CD14-positive monocyte (primary cell): ENCODE data around the gene TPM1. TPM values are rescaled to one million over a fixed set of nuclear protein-coding genes. Genes with fewer than 3 reads are reported as not detected.

Experiments used
- DNase-seq, 3 donors: peaks; one replicate each; pipeline ENCODE4 v3.0.0-alpha.2; 2011 to 2022
- H2AFZ ChIP-seq: 2 replicates; pipeline ENCODE4 v1.6.0; 2012; ENCODE audit warnings: mild to moderate bottlenecking, low read depth, low read length, inconsistent platforms; ENCODE audit not compliant: insufficient read depth, poor library complexity, severe bottlenecking
- H3K27ac ChIP-seq, 2 donors: 1 replicate in 1 of 2; 2 replicates in 1 of 2; pipeline ENCODE4 v1.5.1; 2012 to 2013; ENCODE audit warnings: low read length in 2 of 2, control low read depth in 1 of 2, inconsistent platforms in 1 of 2, low read depth in 1 of 2, mild to moderate bottlenecking in 1 of 2
- H3K27me3 ChIP-seq, 2 donors: one replicate each; pipeline versions ENCODE4 v1.6.0 to v1.6.1; 2011 to 2013; ENCODE audit warnings: low read length in 2 of 2; ENCODE audit not compliant: control insufficient read depth in 2 of 2, insufficient read depth in 2 of 2
- H3K36me3 ChIP-seq, 2 donors: replicated peaks in 1 of 2; 1 replicate in 1 of 2; 2 replicates in 1 of 2; pipeline versions ENCODE4 v1.5.1 to v1.6.1; 2012 to 2013; ENCODE audit warnings: low read length in 2 of 2, control low read depth in 1 of 2, inconsistent platforms in 1 of 2, mild to moderate bottlenecking in 1 of 2; ENCODE audit not compliant: insufficient read depth in 2 of 2, control insufficient read depth in 1 of 2
- H3K4me1 ChIP-seq, 2 donors: 1 replicate in 1 of 2; 2 replicates in 1 of 2; pipeline versions ENCODE4 v1.5.1 to v1.6.1; 2012 to 2013; ENCODE audit warnings: low read length in 2 of 2, control low read depth in 1 of 2, inconsistent platforms in 1 of 2, mild to moderate bottlenecking in 1 of 2, moderate library complexity in 1 of 2; ENCODE audit not compliant: insufficient read depth in 2 of 2, control insufficient read depth in 1 of 2
- H3K4me2 ChIP-seq: replicated peaks from 2 replicates; pipeline ENCODE3; 2012; ENCODE audit warnings: low read length, moderate library complexity, mild to moderate bottlenecking; ENCODE audit not compliant: poor library complexity, severe bottlenecking; ENCODE audit errors: extremely low read depth
- H3K4me3 ChIP-seq, 3 experiments: fragments of 200-600 bp in 1 of 3; sonication (generic) in 1 of 3; replicated peaks in 1 of 3; 1 replicate in 2 of 3; 2 replicates in 1 of 3; pipeline ENCODE4 v1.5.1; 2011 to 2013; ENCODE audit warnings: low read length in 3 of 3, mild to moderate bottlenecking in 3 of 3, control low read depth in 2 of 3, low read depth in 2 of 3, inconsistent platforms in 1 of 3, moderate library complexity in 1 of 3
- H3K79me2 ChIP-seq: 2 replicates; pipeline ENCODE4 v1.6.0; 2012; ENCODE audit warnings: mild to moderate bottlenecking, control low read depth, inconsistent platforms, low read length, moderate library complexity; ENCODE audit not compliant: insufficient read depth
- H3K9ac ChIP-seq: 2 replicates; pipeline ENCODE4 v1.6.0; 2017; ENCODE audit warnings: low read length, mild to moderate bottlenecking; ENCODE audit not compliant: insufficient read depth, poor library complexity, severe bottlenecking
- H3K9me3 ChIP-seq, 2 donors: replicated peaks in 1 of 2; 1 replicate in 1 of 2; 2 replicates in 1 of 2; pipeline versions ENCODE4 v1.5.1 to v1.6.1; 2012 to 2013; ENCODE audit warnings: low read length in 2 of 2, control low read depth in 1 of 2; ENCODE audit not compliant: control insufficient read depth in 1 of 2, insufficient read depth in 1 of 2
- H4K20me1 ChIP-seq: 2 replicates; pipeline ENCODE4 v1.6.0; 2012; ENCODE audit warnings: mild to moderate bottlenecking, low read length, control low read depth, moderate library complexity; ENCODE audit not compliant: insufficient read depth
- H3K27ac Mint-ChIP-seq, 7 donors: one replicate each; pipeline ENCODE4 v1.8.0; 2020; ENCODE audit warnings: mild to moderate bottlenecking in 7 of 7, mixed read lengths in 7 of 7, moderate library complexity in 6 of 7, inconsistent platforms in 2 of 7
- H3K27me3 Mint-ChIP-seq, 3 donors: one replicate each; pipeline ENCODE4 v1.8.0; 2021 to 2022; ENCODE audit warnings: low read depth in 3 of 3, mild to moderate bottlenecking in 3 of 3, mixed read lengths in 3 of 3, moderate library complexity in 3 of 3, inconsistent platforms in 1 of 3
- H3K36me3 Mint-ChIP-seq, 2 donors: one replicate each; pipeline ENCODE4 v1.8.0; 2020; ENCODE audit warnings: mixed read lengths in 2 of 2, inconsistent platforms in 1 of 2, mild to moderate bottlenecking in 1 of 2
- H3K4me1 Mint-ChIP-seq: one replicate; pipeline ENCODE4 v1.8.0; 2020; ENCODE audit warnings: mild to moderate bottlenecking, mixed read lengths
- H3K4me3 Mint-ChIP-seq, 2 donors: one replicate each; pipeline ENCODE4 v1.8.0; 2020; ENCODE audit warnings: mild to moderate bottlenecking in 2 of 2, mixed read lengths in 2 of 2, moderate library complexity in 1 of 2
- H3K9me3 Mint-ChIP-seq, 7 donors: one replicate each; pipeline ENCODE4 v1.8.0; 2020 to 2022; ENCODE audit warnings: mixed read lengths in 7 of 7, mild to moderate bottlenecking in 6 of 7, moderate library complexity in 6 of 7, inconsistent platforms in 2 of 7
- WGBS: methylation state at CpG from one replicate; pipeline ENCODE4 v1.1.5; 2013; ENCODE audit warnings: missing lambda C conversion rate; ENCODE audit not compliant: insufficient coverage; 5-methylcytosine and 5-hydroxymethylcytosine counted together
- intact Hi-C, 2 donors: fragments of 100-400 bp; cut with micrococcal nuclease; formaldehyde crosslinking; loops; one replicate each; pipeline versions ENCODE4 v1.15.0 to v1.15.1; 2023
- polyA plus RNA-seq, 3 donors: library from polyadenylated mRNA; depleted of rRNA in 1 of 3; unstranded in 2 of 3; stranded (reverse) in 1 of 3; fragments of 300-500 nt in 2 of 3; fragments of >200 nt in 1 of 3; fragmentation: Illumina TruSeq in 2 of 3; gene quantifications; 1 replicate in 2 of 3; 2 replicates in 1 of 3; pipeline ENCODE4 v1.2.3, GENCODE V29; 2012 to 2021
- TF ChIP-seq, protein P1 (sequence below): fragments of 200-600 bp; IDR thresholded peaks from one replicate; pipeline ENCODE4 v1.8.0; 2022; ENCODE audit warnings: antibody characterized with exemption, mild to moderate bottlenecking

The TPM1 gene
- polyA plus RNA-seq, 3 donors = 11.7 to 15.9 (median 11.9) TPM

DNA sequence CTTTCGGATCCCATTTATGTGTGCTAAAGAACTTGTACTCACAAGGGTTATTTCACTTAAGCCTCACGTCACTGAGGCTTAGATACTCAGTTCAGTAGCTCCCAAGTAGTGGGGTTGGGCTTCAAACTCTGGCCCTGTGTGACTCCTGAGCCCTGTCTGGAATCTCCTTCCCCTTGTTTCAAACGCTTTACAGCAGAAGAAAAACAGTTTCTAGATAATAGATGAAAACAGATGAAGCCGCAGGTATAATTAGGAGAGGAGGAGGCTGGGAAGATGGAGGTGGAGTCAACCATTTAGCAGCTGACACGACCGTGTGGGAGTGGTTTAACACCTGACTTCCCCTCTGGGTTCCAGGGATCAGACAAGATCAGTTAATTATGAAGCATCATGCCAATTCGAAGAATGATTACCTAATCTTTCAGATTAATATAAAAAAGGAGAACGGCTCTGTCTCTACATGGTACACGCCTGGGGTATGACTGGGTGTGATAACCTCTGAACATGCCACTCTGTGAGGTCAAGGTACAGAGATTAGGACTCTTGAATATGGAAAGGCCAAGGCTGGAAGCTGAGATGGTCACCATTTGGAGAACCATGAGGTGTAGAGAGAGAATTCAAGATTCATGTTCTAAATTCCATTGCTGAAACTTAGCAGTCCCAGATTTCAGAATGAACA is 31.1 kb downstream of the TPM1 start:
- H3K27me3 Mint-ChIP-seq = peaks cover 0 to 11% (median 6%) of the 10 kb centered on the region in 3 donors
- Histone ChIP-seq H3K27me3 (no peaks in the 10 kb centered on the region), H3K4me2 (no peak overlapping the region), H3K4me3 (no peak overlapping the region), H4K20me1 (no peaks in the 10 kb centered on the region), H3K9me3 (no peaks in the 10 kb centered on the region), H3K9ac (no peak overlapping the region), H3K36me3 (no peaks in the 10 kb centered on the region), H3K79me2 (no peaks in the 10 kb centered on the region), H2AFZ (no peak overlapping the region), H3K4me1 (no peaks in the 10 kb centered on the region), H3K27ac (no peak overlapping the region)
- no peak for DNase-seq
- 71% methylated on average over 4 of the region's 9 CpGs for WGBS
- peaks cover 6% of the 10 kb centered on the region for H3K4me1 Mint-ChIP-seq
- intact Hi-C loops = no loop called here
- H3K36me3 Mint-ChIP-seq = peaks cover 6 to 7% of the 10 kb centered on the region in 2 donors
- TF ChIP-seq, protein P1, sequence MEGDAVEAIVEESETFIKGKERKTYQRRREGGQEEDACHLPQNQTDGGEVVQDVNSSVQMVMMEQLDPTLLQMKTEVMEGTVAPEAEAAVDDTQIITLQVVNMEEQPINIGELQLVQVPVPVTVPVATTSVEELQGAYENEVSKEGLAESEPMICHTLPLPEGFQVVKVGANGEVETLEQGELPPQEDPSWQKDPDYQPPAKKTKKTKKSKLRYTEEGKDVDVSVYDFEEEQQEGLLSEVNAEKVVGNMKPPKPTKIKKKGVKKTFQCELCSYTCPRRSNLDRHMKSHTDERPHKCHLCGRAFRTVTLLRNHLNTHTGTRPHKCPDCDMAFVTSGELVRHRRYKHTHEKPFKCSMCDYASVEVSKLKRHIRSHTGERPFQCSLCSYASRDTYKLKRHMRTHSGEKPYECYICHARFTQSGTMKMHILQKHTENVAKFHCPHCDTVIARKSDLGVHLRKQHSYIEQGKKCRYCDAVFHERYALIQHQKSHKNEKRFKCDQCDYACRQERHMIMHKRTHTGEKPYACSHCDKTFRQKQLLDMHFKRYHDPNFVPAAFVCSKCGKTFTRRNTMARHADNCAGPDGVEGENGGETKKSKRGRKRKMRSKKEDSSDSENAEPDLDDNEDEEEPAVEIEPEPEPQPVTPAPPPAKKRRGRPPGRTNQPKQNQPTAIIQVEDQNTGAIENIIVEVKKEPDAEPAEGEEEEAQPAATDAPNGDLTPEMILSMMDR = no peak
- no peak overlapping the region for H3K27ac Mint-ChIP-seq
- H3K9me3 Mint-ChIP-seq = no peaks in the 10 kb centered on the region
- H3K4me3 Mint-ChIP-seq = no peak overlapping the region

- H3K4me3 Mint-ChIP-seq = no peak overlapping the region
- Histone ChIP-seq H3K36me3 (no peaks in the 10 kb centered on the region), H4K20me1 (no peaks in the 10 kb centered on the region), H3K9me3 (no peaks in the 10 kb centered on the region), H3K9ac (no peak overlapping the region), H3K79me2 (no peaks in the 10 kb centered on the region), H3K4me2 (no peak overlapping the region), H3K27ac (no peak overlapping the region), H3K4me3 (no peak overlapping the region), H3K4me1 (no peaks in the 10 kb centered on the region), H3K27me3 (no peaks in the 10 kb centered on the region), H2AFZ (no peak overlapping the region)
- 86% methylated on average over 7 of the region's 17 CpGs for WGBS
- intact Hi-C loops = no loop called here
- H3K9me3 Mint-ChIP-seq = peaks cover 0 to 1% (median 0%) of the 10 kb centered on the region in 7 donors
- TF ChIP-seq, protein P1 = no peak
- peaks cover 6 to 7% of the 10 kb centered on the region in 2 donors for H3K36me3 Mint-ChIP-seq
- H3K4me1 Mint-ChIP-seq = peaks cover 6% of the 10 kb centered on the region
- H3K27ac Mint-ChIP-seq = peak overlapping the region in 1 of 7 donors; percentile 77
- peaks cover 0 to 11% (median 6%) of the 10 kb centered on the region in 3 donors for H3K27me3 Mint-ChIP-seq
- no peak for DNase-seq
Measured at GRCh38 chr15:63075015-63075983, 32.8 kb downstream of the TPM1 start.
